Chondrocyte (in vitro differentiated cells): ENCODE results near the gene FCHO1. TPM values are rescaled to one million over a fixed set of nuclear protein-coding genes. Genes with fewer than 3 reads are reported as not detected.

Source experiments
- DNase-seq: peaks from one replicate; pipeline ENCODE4 v3.0.0; 2021; ENCODE audit warnings: mixed read lengths, low spot score
- H3K27ac Mint-ChIP-seq: one replicate; pipeline ENCODE4 v1.8.0; 2021; ENCODE audit warnings: mild to moderate bottlenecking, moderate library complexity, mixed read lengths; ENCODE audit not compliant: unreplicated experiment
- H3K27me3 Mint-ChIP-seq: 2 replicates; pipeline ENCODE4 v1.8.0; 2021; ENCODE audit warnings: low read depth, mixed read lengths
- H3K36me3 Mint-ChIP-seq: 2 replicates; pipeline ENCODE4 v1.8.0; 2021; ENCODE audit warnings: low read depth, mixed read lengths
- H3K4me1 Mint-ChIP-seq: 2 replicates; pipeline ENCODE4 v1.8.0; 2021; ENCODE audit warnings: low read depth, mild to moderate bottlenecking, mixed read lengths
- H3K4me3 Mint-ChIP-seq: one replicate; pipeline ENCODE4 v1.8.0; 2021; ENCODE audit warnings: mild to moderate bottlenecking, moderate library complexity, mixed read lengths; ENCODE audit not compliant: unreplicated experiment
- H3K9me3 Mint-ChIP-seq: 2 replicates; pipeline ENCODE4 v1.8.0; 2021; ENCODE audit warnings: low read depth, mixed read lengths
- total RNA-seq: library from RNA; stranded (reverse); gene quantifications from 3 replicates; pipeline ENCODE4 v1.2.1, GENCODE V29; 2021
- TF ChIP-seq, protein P1 (sequence below): fragments of 200-600 bp; sonication (generic); IDR thresholded peaks from 2 replicates; pipeline ENCODE4 v1.5.0; 2021; ENCODE audit warnings: antibody characterized with exemption, mild to moderate bottlenecking, moderate library complexity

Gene FCHO1
- total RNA-seq, 1 donor from 2014 or later = 0.70 TPM

- H3K27ac Mint-ChIP-seq = no peak overlapping the region
- H3K4me1 Mint-ChIP-seq = no peaks in the 10 kb centered on the region
- H3K9me3 Mint-ChIP-seq = no peaks in the 10 kb centered on the region
- TF ChIP-seq, protein P1, sequence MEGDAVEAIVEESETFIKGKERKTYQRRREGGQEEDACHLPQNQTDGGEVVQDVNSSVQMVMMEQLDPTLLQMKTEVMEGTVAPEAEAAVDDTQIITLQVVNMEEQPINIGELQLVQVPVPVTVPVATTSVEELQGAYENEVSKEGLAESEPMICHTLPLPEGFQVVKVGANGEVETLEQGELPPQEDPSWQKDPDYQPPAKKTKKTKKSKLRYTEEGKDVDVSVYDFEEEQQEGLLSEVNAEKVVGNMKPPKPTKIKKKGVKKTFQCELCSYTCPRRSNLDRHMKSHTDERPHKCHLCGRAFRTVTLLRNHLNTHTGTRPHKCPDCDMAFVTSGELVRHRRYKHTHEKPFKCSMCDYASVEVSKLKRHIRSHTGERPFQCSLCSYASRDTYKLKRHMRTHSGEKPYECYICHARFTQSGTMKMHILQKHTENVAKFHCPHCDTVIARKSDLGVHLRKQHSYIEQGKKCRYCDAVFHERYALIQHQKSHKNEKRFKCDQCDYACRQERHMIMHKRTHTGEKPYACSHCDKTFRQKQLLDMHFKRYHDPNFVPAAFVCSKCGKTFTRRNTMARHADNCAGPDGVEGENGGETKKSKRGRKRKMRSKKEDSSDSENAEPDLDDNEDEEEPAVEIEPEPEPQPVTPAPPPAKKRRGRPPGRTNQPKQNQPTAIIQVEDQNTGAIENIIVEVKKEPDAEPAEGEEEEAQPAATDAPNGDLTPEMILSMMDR = no peak
- peaks cover 2% of the 10 kb centered on the region for H3K36me3 Mint-ChIP-seq
- peaks cover 32% of the 10 kb centered on the region for H3K27me3 Mint-ChIP-seq
- DNase-seq = no peak
- H3K4me3 Mint-ChIP-seq = no peak overlapping the region
Observed at GRCh38 chr19:17806945-17807344, 55.7 kb downstream of the FCHO1 start.

- Mint-ChIP-seq H3K36me3 (peaks cover 2% of the 10 kb centered on the region), H3K4me3 (no peak overlapping the region), H3K27ac (no peak overlapping the region), H3K9me3 (no peaks in the 10 kb centered on the region), H3K27me3 (peaks cover 35% of the 10 kb centered on the region), H3K4me1 (no peaks in the 10 kb centered on the region)
- TF ChIP-seq, protein P1 = no peak
- DNase-seq = no peak
Observed at GRCh38 chr19:17807731-17808316, 56.5 kb downstream of the FCHO1 start.

GRCh38 chr19:17811103-17811502, 59.8 kb downstream of the FCHO1 start:
- Mint-ChIP-seq H3K4me3 (no peak overlapping the region), H3K4me1 (no peaks in the 10 kb centered on the region), H3K27ac (no peak overlapping the region), H3K36me3 (peaks cover 2% of the 10 kb centered on the region), H3K27me3 (peaks cover 23% of the 10 kb centered on the region), H3K9me3 (no peaks in the 10 kb centered on the region)
- DNase-seq = no peak
- TF ChIP-seq, protein P1 = no peak

DNA sequence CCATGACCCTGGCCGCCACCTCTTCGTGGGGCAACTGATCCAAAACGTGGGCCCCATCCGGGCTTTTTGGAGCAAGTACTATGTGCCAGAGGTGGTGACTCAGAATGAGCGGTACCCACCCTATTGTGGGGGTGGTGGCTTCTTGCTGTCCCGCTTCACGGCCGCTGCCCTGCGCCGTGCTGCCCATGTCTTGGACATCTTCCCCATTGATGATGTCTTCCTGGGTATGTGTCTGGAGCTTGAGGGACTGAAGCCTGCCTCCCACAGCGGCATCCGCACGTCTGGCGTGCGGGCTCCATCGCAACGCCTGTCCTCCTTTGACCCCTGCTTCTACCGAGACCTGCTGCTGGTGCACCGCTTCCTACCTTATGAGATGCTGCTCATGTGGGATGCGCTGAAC, 60.4 kb downstream of the FCHO1 start:
- Mint-ChIP-seq H3K9me3 (no peaks in the 10 kb centered on the region), H3K4me3 (no peak overlapping the region), H3K36me3 (peaks cover 2% of the 10 kb centered on the region), H3K27ac (no peak overlapping the region), H3K27me3 (peaks cover 23% of the 10 kb centered on the region), H3K4me1 (no peaks in the 10 kb centered on the region)
- TF ChIP-seq, protein P1 = no peak
- no peak for DNase-seq

- Mint-ChIP-seq H3K4me3 (no peak overlapping the region), H3K27me3 (peaks cover 23% of the 10 kb centered on the region), H3K36me3 (peaks cover 2% of the 10 kb centered on the region), H3K4me1 (no peaks in the 10 kb centered on the region), H3K27ac (no peak overlapping the region), H3K9me3 (no peaks in the 10 kb centered on the region)
- DNase-seq = no peak
- TF ChIP-seq, protein P1 = no peak
Observed at GRCh38 chr19:17812099-17812498, 60.8 kb downstream of the FCHO1 start.
